ENCODE measurements around the gene WDPCP.

GRCh38 chr2:63343397-63344109, 244.7 kb downstream of the WDPCP start:
- no peak for TF ChIP-seq TAF1 (conservative IDR thresholded peaks at IDR 0.05)
- TF ChIP-seq CTCF (IDR thresholded peaks at IDR 0.05; ENCODE audit: low read depth, low read length, missing input control) = no peak
- no peak for TF ChIP-seq GABPA (IDR thresholded peaks at IDR 0.05 in 1 of 2, conservative IDR thresholded peaks at IDR 0.05 in 1 of 2)
- TF ChIP-seq MAX (IDR thresholded peaks at IDR 0.05) = no peak
- TF ChIP-seq RAD21 (IDR thresholded peaks at IDR 0.05) = no peak
- no peak for TF ChIP-seq FOXA1 (IDR thresholded peaks at IDR 0.05)
- no peak for TF ChIP-seq REST (IDR thresholded peaks at IDR 0.05)
- no peak for TF ChIP-seq SP1 (IDR thresholded peaks at IDR 0.05)
- TF ChIP-seq FOXA2 (IDR thresholded peaks at IDR 0.05) = no peak
- no peak for TF ChIP-seq JUND (IDR thresholded peaks at IDR 0.05)
- TF ChIP-seq YY1 (IDR thresholded peaks at IDR 0.05) = no peak
- TF ChIP-seq ATF3 (IDR thresholded peaks at IDR 0.05) = no peak
- TF ChIP-seq ZBTB33 (IDR thresholded peaks at IDR 0.05) = no peak
